ENCODE data around the gene GRID2. TPM values are rescaled to one million over a fixed set of nuclear protein-coding genes. Genes with fewer than 3 reads are reported as not detected.

Gene GRID2
- total and polyA plus RNA-seq, 12 donors, result 0.55 to 4.0 (median 2.0) TPM

DNA sequence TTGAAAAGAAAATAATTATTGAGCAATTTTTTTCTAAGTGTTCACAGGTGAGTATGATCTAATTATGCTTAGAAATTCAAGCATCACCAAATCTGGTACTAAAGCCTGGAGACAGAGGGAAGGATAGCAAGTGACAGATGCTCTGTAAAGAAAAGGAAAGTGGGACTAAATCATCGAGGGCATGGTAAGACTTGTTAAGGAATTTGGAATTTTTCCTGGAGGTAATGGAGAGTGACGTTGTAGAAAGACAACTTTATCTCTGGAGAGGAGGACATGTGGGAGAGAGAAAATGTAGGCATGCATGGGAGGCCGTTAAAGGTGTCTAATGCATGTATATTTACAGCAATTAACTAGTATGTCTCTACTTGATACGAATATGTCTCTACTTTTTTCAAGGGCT is 1191.6 kb downstream of the GRID2 start:
- DNase-seq, result no peak
- Histone ChIP-seq H3K9me3 (replicated peaks in 1 of 3) (no peaks in the 10 kb centered on the region), H3K36me3 (replicated peaks in 1 of 2) (no peaks in the 10 kb centered on the region), H3K4me3 (no peak overlapping the region), H3K27me3 (no peaks in the 10 kb centered on the region), H3K27ac (no peak overlapping the region), H3K4me1 (replicated peaks in 1 of 2) (no peaks in the 10 kb centered on the region)
- TF ChIP-seq POLR2A (IDR thresholded peaks at IDR 0.05), result no peak
- TF ChIP-seq, protein P1, sequence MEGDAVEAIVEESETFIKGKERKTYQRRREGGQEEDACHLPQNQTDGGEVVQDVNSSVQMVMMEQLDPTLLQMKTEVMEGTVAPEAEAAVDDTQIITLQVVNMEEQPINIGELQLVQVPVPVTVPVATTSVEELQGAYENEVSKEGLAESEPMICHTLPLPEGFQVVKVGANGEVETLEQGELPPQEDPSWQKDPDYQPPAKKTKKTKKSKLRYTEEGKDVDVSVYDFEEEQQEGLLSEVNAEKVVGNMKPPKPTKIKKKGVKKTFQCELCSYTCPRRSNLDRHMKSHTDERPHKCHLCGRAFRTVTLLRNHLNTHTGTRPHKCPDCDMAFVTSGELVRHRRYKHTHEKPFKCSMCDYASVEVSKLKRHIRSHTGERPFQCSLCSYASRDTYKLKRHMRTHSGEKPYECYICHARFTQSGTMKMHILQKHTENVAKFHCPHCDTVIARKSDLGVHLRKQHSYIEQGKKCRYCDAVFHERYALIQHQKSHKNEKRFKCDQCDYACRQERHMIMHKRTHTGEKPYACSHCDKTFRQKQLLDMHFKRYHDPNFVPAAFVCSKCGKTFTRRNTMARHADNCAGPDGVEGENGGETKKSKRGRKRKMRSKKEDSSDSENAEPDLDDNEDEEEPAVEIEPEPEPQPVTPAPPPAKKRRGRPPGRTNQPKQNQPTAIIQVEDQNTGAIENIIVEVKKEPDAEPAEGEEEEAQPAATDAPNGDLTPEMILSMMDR (IDR thresholded peaks at IDR 0.05), result no peak
- 67 to 83% (median 79%) methylated on average over 4 of the region's 4 CpGs for WGBS, 4 donors
- intact Hi-C loops (cut with DNase I), result no loop called here

DNA sequence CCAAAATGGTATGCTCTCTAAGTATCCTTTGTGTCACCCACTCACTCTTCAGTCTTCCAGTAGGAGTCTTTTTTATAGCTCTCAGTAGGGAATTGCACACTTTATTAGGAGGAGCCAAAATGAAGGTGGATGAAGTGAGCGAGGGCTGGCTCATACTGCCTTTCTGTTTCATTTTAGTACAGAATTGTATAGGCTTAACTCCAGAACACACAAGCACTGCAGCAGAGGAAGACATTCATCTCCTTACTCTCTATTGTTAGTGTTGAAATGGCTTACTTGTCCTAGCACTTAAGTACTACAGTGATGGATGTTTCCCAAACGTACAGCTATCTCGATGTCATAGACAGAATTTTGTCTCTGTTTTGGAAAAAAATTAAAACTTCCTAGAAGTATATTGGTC is 1197.5 kb downstream of the GRID2 start:
- Histone ChIP-seq H3K4me1 (replicated peaks in 1 of 2) (no peaks in the 10 kb centered on the region), H3K27ac (no peak overlapping the region), H3K27me3 (no peaks in the 10 kb centered on the region), H3K36me3 (replicated peaks in 1 of 2) (no peaks in the 10 kb centered on the region), H3K9me3 (replicated peaks in 1 of 3) (no peaks in the 10 kb centered on the region), H3K4me3 (no peak overlapping the region)
- TF ChIP-seq POLR2A (IDR thresholded peaks at IDR 0.05), result no peak
- TF ChIP-seq, protein P1 (IDR thresholded peaks at IDR 0.05), result no peak
- no peak for DNase-seq
- intact Hi-C loops (cut with DNase I), result no loop called here
- WGBS, 4 donors, result 41 to 56% (median 52%) methylated on average over 3 of the region's 3 CpGs

DNA sequence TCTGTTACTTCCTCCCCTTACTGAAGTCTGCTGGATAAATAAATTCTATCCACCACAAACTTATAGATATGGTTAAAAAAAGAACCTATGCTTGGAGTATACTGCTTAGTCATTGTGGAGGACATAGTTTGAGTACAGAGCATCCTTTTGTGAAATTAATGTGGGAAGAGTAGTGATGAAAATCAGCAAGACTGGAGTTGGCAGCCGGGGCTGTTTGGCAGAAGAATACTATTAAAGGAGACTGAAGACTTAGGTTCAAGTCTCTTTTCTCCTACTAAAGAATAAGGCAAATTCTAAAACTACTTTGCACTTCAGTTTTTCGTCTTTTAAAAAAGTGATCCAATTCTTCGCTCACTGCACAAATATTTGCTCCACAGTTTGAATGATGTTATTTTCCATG is 1198.2 kb downstream of the GRID2 start:
- Histone ChIP-seq H3K4me3 (no peak overlapping the region), H3K27me3 (no peaks in the 10 kb centered on the region), H3K4me1 (replicated peaks in 1 of 2) (no peaks in the 10 kb centered on the region), H3K27ac (no peak overlapping the region), H3K9me3 (replicated peaks in 1 of 3) (no peaks in the 10 kb centered on the region), H3K36me3 (replicated peaks in 1 of 2) (no peaks in the 10 kb centered on the region)
- TF ChIP-seq POLR2A (IDR thresholded peaks at IDR 0.05), result no peak
- intact Hi-C loops (cut with DNase I), result no loop called here
- 79 to 91% (median 83%) methylated on average over 3 of the region's 3 CpGs for WGBS, 4 donors
- DNase-seq, result no peak

DNA sequence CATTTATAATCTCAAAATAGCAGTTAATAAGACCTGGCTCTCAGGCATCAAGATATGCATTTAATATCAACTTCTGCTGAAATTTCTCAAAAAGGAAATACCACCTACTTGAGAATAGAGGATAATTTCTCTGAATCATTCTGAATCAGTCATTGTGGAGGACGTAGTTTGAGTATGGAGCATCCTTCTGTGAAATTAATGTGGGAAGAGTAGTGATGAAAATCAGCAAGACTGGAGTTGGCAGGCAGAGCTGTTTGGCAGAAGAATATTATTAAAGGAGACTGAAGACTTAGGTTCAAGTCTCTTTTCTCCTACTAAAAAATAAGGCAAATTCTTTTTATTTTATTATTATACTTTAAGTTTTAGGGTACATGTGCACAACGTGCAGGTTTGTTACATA is 1199.2 kb downstream of the GRID2 start:
- WGBS, 4 donors, result 72 to 80% (median 75%) methylated on average over 2 of the region's 2 CpGs
- no peaks in the 10 kb centered on the region for H3K4me1 ChIP-seq (replicated peaks in 1 of 2)
- intact Hi-C loops (cut with DNase I), result no loop called here
- DNase-seq, result no peak
- TF ChIP-seq POLR2A (IDR thresholded peaks at IDR 0.05), result no peak
- TF ChIP-seq, protein P1 (IDR thresholded peaks at IDR 0.05), result no peak
- H3K4me3 ChIP-seq, result no peak overlapping the region
- H3K9me3 ChIP-seq (replicated peaks in 1 of 3), result no peaks in the 10 kb centered on the region
- no peaks in the 10 kb centered on the region for H3K36me3 ChIP-seq (replicated peaks in 1 of 2)
- H3K27me3 ChIP-seq, result no peaks in the 10 kb centered on the region
- no peak overlapping the region for H3K27ac ChIP-seq

DNA sequence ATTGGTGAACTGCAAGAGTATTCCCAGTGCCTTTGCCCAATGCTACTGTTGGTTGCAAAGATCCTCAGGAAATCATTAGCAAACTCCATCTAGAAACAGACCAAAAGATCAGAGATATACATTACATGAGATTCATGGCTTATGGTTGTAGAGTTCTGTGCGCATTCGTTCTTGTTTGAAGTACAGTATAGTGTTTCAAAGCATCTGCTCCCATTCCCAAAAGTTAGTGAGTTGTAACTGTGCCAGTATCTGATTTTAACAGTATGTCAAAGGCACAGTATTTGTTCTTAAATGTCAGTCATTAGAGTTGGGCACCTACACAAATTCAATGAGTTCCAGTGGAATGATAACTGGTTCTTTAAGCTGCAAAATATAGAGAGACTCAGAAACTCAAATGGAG is 1210.1 kb downstream of the GRID2 start:
- H3K4me3 ChIP-seq, result no peak overlapping the region
- intact Hi-C loops (cut with DNase I), result no loop called here
- no peaks in the 10 kb centered on the region for H3K27me3 ChIP-seq
- DNase-seq, result no peak
- no peaks in the 10 kb centered on the region for H3K36me3 ChIP-seq (replicated peaks in 1 of 2)
- no peak overlapping the region for H3K27ac ChIP-seq
- 83 to 96% (median 90%) methylated on average over 2 of the region's 2 CpGs for WGBS, 4 donors
- no peaks in the 10 kb centered on the region for H3K9me3 ChIP-seq (replicated peaks in 1 of 3)
- no peak for TF ChIP-seq POLR2A (IDR thresholded peaks at IDR 0.05)
- TF ChIP-seq, protein P1 (IDR thresholded peaks at IDR 0.05), result no peak
- no peaks in the 10 kb centered on the region for H3K4me1 ChIP-seq (replicated peaks in 1 of 2)
